ENCODE data around the gene PDIA5.

Gene PDIA5

DNA sequence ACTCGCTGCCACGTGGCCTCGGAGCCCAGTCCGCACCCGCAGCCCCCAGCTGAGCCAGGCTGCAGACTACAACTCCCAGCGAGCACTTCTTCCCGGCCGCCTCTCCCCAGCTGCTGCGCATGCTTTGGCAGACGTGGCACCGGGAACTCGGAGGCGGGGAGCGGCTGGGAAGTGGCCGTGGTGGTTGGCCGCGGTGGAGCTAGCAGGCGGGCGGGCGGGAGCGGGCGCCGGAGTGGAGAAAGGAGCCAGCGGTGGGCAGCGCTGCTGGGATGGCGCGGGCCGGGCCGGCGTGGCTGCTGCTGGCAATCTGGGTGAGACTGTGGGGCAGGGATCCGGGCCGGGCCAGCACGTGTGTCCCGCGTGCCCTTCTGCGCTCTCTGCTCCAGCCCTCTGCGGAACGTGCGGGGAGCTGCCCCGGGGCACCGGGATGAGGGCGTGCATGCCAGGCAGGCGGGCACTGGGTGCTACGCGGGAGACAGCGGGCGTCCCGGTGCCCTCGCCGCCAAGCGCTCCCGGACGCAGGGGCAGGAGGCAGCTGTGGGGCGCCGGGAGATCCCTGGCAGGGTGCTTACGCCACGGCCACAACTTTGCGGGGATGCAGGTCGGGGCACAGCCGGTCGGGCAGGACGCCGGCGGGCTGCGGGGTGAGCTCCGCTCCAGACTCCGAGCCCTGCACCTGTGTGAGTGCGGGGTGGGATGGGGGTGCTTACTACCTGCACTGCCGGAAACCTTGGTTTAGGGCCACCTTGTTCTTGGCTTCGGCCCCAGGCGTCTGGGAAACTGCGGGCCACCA is at the start of gene PDIA5:
TSS of gene PDIA5 (plus strand) at position 130 of the 793 bp plus-strand sequence. CDS start at position 270, 140 bp downstream.
- DNase-seq (ENCODE audit: low read depth), result peak; percentile 76

DNA sequence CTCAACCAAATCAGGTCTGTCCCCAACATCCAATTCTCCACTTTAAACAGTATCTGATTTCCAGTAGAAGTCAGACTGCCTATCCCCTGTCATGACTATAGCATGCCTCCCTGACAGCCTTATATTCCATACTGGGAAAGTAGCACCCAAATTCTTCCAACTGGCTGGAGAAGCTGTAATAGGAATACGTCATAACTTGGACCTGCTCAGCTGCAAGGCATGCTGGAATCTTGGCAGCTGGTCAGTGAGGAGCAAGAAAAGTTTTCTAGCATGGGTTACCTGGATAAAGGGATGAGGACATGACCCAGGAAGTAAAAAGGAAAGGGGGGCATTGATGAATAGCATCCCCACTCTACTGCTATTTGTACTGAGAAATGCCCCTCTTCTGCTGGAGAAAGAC is 48.1 kb upstream of the PDIA5 start:
- no peak for DNase-seq (ENCODE audit: low read depth)

DNA sequence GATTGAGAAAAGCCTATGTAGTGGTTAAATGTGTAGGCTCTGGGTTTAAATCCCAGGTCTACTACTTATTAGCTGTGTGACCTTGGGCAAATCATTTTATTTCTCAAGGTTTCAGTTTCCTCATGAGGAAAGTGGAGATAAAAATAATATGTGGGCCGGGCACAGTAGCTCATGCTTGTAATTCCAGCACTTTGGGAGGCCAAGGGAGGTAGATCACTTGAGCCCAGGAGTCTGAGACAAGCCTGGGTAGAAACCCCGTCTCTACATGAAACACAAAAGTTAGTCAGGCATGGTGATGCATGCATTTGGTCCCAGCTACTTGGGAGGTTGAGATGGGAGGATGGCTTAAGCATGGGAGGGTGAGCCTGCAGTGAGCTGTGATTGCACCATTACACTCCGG is 47.7 kb upstream of the PDIA5 start:
- no peak for DNase-seq (ENCODE audit: low read depth)

DNA sequence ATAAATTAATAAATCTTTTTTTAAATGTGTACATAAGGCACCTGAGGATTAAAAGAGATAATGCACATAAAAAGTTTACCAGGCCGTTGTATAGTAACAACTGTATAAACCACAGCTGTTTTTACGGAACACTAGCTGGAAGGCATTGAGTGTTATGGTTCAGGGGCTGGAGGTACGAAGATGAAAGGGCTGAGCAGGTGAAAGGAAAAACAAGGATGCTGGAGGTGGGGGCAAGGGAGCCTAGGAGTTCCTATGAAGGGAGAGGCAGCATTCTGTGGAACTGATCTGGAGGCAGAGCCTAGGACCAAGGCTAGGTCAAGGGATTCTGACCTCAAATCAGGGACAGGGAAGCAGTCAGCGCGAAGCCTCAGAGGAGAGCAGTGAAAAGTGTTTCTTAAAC is 47.2 kb upstream of the PDIA5 start:
- DNase-seq (ENCODE audit: low read depth), result no peak

DNA sequence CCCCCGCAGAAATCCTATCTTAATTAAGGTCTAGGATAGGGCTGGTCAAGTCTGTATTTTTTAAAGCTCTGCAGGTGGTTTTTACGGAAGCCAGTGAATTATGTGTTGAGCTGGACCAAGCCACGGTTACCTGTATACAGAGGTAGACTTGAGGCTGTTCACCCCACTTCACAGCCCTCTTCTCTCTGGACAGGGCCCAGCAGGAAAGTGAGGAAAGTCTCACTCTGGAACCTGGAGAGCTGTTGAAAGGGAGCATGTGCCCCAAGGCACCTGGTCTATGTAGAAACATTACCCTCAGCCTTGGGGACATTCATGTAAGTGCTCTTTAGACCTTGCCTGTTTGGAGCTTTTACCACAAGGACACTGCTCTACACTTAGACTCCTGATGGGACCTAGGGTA is 46.1 kb upstream of the PDIA5 start:
- no peak for DNase-seq (ENCODE audit: low read depth)

DNA sequence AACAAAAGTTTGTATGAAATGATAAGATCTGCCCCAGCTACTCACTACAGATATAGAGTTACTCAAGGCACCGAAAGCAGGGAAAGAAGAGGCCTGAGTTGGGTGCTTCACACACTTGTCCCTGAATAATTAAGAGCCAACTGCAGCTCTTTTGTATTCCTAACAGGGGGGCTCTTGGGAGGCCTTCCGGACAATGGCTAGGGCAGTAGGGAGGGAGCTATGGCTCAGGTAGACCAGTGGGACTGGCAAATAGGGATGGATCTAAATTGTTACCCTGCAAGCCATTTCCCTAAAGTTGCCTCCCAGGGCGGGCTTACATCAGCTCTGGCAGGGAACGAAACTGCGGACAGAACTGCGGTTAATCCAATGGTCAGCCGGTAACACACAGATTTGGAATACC is 45.4 kb upstream of the PDIA5 start:
- no peak for DNase-seq (ENCODE audit: low read depth)

DNA sequence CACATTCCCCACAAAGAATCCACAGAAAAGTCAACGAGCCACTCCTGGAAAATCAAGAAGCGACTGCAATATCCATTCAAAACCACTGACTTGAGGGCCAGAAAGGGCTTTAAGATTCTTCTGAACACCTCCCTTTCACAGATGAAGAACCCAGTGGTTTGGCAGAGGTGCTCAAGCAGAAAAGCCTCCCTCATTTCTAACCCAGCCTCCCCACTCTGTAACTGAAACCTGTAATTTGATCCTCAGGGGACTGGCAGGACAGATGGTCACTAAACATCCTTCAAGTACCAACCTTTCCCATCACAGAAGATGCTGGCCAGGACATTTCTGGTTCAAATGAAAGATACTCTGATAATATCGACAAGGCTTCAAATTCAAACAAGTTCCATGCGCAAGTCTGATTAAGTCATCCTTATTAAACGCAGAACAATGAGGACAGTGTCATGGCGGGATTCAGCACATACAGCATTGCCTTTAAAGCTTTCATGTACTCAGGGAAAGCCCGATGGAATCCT is 44.8 kb upstream of the PDIA5 start:
- no peak for DNase-seq (ENCODE audit: low read depth)

DNA sequence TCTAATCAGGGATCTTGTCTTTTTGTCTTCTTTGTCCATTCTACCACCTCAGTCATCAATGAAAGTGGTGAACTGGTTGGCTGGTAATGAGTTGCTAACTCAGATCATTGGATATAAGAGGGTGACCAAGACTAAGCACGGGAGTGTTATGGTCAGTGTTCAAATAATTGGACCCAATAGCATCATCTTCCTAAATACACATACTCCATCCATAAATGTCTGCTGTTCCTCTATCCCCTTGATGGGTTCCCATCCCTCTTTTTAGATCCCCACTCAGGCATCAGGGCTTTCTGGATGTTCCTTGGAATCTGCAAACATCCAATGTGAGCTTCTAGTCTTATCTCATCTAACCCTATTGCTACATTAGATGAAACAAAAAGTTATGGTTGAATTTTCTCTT is 42.8 kb upstream of the PDIA5 start:
- DNase-seq (ENCODE audit: low read depth), result no peak

DNA sequence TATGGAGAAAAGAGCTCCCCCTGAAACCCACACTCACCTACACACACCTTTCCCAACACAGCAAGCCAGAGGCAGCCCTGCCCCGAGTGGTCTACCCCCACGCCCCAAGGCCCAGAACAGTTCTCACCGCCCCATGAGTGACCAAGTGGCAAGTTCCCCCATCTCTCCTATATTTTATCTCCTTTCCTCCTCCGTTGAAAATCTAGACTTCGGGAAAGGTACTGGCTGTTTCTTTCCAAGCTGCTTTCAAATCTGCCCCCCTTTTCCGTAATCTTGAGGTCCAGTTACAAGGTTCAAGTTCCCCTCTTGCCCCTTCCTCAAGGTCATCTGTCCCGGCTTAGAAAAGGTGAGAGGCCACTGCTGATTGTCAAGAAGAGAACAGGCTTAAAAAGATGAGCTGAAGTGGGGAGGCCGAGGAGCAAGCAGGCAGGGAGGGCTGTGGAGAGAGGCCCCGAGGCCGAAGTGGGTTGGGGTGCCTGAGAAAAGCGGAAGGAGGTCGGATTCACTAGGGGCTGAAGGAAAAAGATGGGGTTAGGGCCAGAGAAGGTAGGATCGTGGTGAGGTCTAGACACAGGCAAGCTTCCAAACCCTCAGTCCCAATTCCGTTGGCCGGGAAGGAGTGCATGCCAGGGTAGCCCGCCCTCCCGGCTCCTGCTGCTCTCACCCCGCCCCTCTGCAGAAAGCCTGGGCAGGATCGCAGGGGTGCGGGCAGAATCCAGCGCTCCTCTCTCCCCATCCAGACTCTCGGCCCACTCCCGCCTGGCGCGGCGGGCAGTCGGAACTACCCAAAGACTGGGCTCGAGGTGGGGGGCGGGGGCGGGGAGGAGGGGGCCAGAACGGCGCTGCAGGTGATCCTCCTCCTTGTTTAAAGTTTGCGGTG is 40.9 kb upstream of the PDIA5 start:
- DNase-seq (ENCODE audit: low read depth), result no peak

DNA sequence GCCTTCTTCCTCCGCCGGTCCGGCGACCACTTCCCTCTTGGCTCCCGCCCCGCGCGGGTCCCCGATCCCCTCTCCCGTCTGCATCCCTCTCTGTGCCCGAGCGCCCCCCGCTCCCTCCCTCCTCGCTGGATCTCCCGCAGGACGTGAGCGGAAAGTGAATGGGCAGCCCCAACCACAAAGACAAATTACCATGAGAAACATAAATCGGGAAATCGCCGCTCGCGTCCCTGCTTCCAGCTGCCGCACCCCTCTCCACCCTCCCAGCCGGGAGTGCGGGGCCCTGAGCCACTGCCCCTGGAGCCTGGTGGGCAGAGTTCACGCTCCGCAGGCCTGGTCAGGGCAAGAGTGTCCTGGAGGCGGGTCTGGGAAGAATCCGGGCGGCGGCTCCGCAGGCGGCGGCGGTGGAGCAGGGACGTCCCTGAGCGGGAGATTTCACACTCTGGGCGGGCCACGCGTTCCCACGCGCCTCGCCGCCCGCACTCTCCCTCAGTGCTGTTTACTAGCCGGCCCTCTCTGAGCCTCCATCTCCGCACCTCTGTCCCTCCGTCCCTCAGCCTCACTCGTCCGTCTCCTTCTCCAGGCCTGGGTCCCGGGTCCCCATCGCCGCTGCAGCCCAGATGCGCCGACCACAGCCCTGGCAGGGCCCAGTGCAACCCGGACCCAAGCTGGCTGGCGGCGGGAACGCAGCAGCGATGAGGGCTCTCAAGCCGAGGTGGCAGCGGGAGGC is 40.1 kb upstream of the PDIA5 start:
- DNase-seq (ENCODE audit: low read depth), result no peak

DNA sequence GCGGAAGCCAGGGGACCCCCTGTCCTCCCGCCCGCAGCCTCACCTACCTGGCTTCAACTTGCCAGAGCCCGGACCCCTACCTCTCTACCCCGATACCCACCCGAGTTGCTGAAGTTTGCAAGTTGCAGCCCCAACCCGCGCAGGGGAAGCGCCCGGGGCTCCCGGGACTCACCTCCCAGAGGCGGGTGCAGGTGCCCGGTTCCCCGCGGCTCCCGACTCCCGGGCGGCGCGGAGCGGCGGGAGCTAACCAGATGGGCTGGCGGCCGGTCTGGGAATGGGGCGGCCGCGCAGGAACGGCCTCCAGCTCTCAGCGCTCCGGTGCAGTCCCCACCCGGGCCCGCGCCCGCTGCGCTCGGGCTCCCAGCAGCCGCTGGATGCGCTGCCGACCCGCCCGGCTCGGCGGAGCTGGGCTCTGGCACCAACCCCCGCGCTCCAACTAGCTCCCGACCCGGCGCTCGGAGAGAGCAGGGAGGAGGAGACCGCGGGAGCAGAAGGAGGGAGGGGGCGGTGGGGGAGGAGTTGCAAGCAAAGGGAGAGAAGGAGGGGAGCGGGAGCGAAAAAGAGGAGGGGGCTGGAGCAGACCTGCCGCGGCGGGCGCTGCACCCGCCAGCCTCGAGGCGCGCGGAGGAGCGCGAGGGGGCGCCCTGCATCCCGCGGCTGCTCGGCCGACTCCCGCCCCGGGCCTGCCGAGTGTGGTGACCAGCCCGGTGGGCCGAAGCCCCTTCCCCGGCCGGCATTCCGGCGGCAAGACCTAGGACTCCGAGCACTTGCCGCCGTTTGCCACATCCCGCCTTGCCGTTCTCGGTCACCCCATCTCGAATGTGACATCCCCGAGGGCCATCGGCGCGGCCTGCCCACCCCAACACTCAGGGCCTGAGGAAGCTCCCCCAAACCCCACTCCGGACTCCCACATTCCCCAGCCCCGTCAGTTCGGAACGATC is 39.3 kb upstream of the PDIA5 start, which contains the start of gene SEMA5B:
TSS of gene SEMA5B (minus strand) at position 472 of the 941 bp plus-strand sequence. CDS start 66,500 bp downstream, outside the sequence.
- no peak for DNase-seq (ENCODE audit: low read depth)

DNA sequence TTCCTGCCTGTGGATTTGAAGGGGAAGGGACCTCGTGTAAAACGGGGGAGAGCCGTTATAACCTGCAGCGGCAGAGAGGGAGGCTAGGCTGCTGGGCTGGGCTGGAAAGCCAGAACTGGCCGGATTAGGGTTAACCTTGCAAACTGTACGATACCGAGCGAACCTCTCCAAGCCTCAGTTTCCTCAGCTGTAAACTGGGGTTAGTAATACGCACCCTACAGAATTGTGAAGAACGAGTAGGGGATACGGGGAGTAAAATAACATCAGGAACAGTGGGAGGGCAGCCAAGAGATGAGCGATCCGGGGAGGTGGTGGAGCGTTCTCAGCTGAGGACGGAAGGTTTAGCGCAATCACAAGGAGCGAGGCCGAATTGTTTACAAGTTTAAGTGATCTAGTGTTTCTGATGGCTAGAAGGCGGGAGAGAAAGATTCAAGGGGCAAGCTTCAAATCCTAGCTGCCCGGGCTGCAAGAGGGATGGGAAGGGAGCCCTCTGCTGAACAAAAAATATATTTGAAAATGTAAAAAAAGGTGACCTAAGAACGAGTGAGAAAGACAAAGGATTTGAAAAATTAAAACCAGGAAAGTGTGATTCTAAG is 38.5 kb upstream of the PDIA5 start:
- peak; percentile 74 for DNase-seq (ENCODE audit: low read depth)

DNA sequence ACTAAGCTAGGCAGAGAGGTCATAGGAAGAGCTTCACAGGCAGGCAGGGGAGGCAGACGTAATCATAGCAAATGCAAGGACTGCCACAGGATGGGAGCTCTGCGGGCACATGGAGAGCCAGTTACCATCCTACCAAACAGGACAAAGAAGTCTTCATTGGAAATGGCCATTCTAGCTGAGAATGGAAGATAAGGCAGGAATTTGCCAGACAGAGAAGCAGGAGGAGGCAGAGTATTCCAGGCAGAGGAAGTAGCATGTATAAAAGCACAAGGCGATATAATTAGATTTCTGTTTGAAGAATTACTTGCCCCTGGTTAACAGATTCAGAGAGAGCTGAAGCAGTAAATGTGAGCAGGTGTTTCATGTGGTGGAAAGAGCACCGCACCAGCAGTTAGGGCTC is 35.8 kb upstream of the PDIA5 start:
- DNase-seq (ENCODE audit: low read depth), result no peak

DNA sequence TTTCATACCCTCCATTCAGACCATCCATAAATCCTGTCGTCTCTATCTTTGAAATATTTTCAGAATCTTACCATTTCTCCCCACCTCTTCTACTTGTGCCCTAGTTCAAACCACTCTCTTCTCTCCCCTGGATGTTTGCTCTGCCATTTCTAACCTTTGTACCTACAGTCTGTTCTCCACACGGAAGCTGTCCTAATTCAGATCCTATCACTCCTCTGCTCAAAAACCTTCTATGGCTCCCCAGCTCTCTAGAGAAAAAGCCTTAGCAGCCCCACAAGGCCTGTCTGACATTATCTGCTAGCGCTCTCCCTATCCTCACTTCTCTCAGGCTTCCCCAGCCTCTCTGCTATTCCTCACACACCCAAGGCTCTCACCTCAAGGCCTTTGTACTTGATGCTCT is 34.8 kb upstream of the PDIA5 start:
- DNase-seq (ENCODE audit: low read depth), result no peak

DNA sequence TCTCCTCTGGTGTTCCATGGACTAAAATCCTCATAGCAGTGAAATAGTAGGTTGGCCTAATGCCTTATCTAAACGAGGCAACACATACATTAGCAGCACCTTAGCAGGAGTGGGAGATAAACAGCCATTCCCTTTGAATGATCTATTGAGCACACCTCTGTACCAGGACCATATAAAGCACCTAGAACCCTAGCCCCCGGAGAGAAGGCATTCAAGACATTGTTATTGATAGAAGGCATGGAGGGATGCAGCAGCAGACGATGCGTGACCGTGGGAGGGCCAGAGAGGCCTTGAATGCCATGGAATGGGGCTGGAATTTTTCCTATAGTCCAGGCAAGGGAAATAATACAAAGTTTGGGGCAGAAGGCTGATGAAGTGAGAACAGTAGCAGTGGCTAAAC is 32.7 kb upstream of the PDIA5 start:
- no peak for DNase-seq (ENCODE audit: low read depth)

DNA sequence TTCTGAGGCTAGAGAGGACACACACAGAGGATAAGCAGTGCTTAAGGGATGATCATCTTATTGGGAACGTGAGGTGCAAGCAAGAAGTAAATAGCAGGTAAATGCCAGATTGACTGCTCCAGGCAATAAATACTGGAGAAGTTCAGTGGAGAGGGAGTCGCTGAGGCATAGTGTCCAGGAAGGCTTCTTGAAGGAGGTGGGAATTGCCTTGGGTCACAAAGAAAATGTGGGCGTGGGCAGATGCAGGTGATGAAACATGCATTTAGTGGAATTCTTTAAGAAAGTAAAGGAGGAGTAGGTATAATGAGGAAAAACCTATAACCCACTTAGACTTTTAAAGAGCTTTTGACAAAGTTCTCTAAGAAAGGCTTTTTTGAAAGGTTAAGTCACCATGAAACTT is 31.8 kb upstream of the PDIA5 start:
- no peak for DNase-seq (ENCODE audit: low read depth)

DNA sequence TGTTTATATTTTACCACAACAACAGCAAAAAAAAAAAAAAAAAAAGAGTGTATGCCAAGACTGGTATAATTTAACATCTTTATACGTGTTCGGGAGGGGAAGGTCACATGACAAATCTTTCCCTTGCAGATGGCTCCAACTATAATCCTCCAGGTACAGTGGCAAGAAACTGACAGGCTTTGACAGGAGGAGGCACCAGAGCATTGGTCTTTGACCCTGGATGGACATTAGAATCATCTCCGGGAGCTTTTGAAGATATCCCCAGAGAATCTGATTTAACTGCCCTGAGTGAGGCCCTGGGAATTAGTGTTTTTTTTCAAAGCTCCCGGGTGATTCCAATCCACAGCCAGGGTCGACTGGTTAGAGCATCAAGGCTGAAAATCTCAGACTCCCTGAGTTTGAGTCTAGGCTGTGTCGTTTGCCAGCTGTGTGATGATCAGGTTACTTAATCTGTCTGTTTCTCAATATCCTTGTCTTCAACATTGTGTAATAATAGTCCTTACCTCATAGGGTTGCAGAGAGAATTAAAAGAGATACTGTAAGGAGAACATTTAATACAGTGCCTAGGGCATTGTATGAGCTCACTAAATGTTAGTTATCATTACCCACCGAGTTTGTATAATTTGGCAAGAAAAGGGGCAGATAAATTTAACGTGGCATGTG is 30.3 kb upstream of the PDIA5 start:
- DNase-seq (ENCODE audit: low read depth), result peak; percentile 30

DNA sequence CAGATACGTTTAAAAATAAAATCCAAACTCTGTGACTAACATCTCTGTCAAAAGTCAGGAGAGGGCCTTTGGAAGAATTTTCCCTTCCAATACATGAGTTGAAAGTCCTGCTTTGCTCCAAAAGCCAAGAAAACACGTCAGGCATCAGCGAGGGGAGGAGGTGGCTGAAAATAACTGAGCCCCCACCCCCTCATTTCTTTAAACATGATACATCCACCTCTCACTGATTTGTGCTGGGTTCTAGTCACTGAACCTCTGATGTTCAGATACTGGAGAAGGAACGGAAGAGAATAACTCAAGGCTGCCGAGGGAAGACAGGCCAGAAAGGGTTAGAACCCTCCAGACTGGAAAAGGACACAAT is 29.8 kb upstream of the PDIA5 start:
- no peak for DNase-seq (ENCODE audit: low read depth)

DNA sequence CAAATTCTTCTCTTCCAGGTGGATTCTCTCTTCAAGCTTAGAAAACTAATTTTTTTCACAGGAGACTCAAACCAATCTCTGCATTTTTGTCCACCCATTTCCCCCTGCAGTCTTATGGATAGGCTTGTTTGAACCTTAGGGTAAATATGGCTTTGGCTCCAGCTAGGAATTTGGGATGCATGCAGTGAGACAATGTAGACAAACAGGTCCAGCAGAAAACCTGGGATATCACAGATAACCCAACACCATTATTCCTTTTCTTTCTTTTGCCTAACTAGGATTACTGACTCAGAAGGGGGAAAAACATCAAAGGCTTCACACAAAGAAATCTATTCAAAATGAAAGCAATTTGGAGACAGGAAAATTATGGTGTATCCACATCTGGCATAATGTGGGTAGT is 28.1 kb upstream of the PDIA5 start:
- DNase-seq (ENCODE audit: low read depth), result no peak

DNA sequence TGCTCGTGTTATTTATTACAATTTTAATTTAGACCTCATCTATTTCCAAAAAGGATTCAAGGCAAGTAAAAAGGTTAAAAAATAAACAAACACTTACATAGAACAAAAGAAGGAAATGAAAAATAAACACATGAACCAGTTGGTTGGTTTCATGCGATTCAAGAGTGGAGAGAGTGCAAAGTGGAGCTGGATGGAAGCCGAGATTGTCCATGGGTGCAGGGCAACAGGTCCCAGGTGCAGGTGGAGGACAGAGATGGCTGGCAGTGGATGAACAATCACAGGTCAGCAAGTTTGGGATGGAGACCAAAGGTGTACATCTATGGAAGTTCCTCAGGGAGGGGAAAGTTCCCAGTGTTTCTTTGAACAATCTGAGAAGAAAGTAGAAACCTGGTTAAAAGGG is 27.6 kb upstream of the PDIA5 start:
- DNase-seq (ENCODE audit: low read depth), result no peak

Data from fibroblast of the conjunctiva (primary cell).